Omental fat pad (tissue), 4 donors: ENCODE measurements around the gene BEAN1. TPM values are rescaled to one million over a fixed set of nuclear protein-coding genes. Genes with fewer than 3 reads are reported as not detected.

Experiments
- ATAC-seq: fragments of 150-250 bp; one replicate; pipeline ENCODE4 v1.9.1; 2016; ENCODE audit warnings: mild to moderate bottlenecking, moderate library complexity; ENCODE audit not compliant: low FRiP score
- DNase-seq: peaks from one replicate; pipeline ENCODE4 v3.0.0-alpha.2; 2019; ENCODE audit warnings: low spot score
- CTCF ChIP-seq, 3 donors: fragments of 450-650 bp; IDR thresholded peaks; one replicate each; pipeline ENCODE4 v1.5.1; 2016 to 2017; ENCODE audit warnings: antibody characterized with exemption in 3 of 3, mild to moderate bottlenecking in 3 of 3, moderate library complexity in 2 of 3
- total RNA-seq, 4 donors: library from RNA; depleted of rRNA; stranded (reverse); fragments of >200 nt; gene quantifications; one replicate each; pipeline ENCODE4 v1.1.0, GENCODE V29; 2016

Gene BEAN1, protein sequence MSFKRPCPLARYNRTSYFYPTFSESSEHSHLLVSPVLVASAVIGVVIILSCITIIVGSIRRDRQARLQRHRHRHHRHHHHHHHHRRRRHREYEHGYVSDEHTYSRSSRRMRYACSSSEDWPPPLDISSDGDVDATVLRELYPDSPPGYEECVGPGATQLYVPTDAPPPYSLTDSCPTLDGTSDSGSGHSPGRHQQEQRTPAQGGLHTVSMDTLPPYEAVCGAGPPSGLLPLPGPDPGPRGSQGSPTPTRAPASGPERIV
- total RNA-seq: 1 to 10 TPM in 2 of 4 donors, under 1 TPM in 1, not detected in 1; 0.94 to 2.2 (median 1.3) TPM

- ATAC-seq: peak; percentile 66
- no peak for TF ChIP-seq CTCF (IDR thresholded peaks at IDR 0.05)
- DNase-seq: no peak
These were observed at the start of gene BEAN1 for GRCh38 chr16:66427036-66427860. Gene BEAN1 (plus strand): TSS chr16:66427295. CDS start chr16:66437677, 10,382 bp downstream.

DNA sequence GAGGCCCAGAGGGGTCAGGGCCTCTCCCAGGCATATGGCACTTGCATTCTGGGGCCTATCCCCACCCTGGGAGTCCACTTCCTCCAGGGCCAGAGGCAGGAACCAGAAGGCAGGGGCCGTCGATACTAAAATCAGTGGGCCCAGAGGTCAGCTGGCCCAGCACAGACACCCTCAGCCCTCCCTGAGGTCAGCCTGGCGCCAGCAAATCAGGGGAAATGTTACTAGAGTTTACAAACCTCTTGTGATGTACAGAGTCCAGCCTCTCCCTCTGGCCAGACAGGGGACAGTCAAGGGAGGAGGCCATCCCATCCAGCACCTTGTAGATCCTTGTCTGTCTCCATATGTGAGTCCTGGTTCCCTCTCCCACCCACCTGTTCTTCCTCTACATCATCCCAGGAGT lies 49.8 kb upstream of the BEAN1 start:
- DNase-seq: no peak
- TF ChIP-seq CTCF (IDR thresholded peaks at IDR 0.05): no peak
- ATAC-seq: no peak

- no peak for DNase-seq
- TF ChIP-seq CTCF (IDR thresholded peaks at IDR 0.05): no peak
- ATAC-seq: no peak
These were observed 48.1 kb upstream of the BEAN1 start for GRCh38 chr16:66378741-66379570.

- no peak for ATAC-seq
- no peak for DNase-seq
- no peak for TF ChIP-seq CTCF (IDR thresholded peaks at IDR 0.05)
These were observed 47.5 kb upstream of the BEAN1 start for GRCh38 chr16:66379571-66379941.

GRCh38 chr16:66380421-66380820 lies 46.7 kb upstream of the BEAN1 start:
- TF ChIP-seq CTCF (IDR thresholded peaks at IDR 0.05): no peak
- ATAC-seq (no peak), DNase-seq (no peak)

- ATAC-seq (no peak), DNase-seq (no peak)
- no peak for TF ChIP-seq CTCF (IDR thresholded peaks at IDR 0.05)
These were observed 45.4 kb upstream of the BEAN1 start for GRCh38 chr16:66381585-66382170.
